Head of caudate nucleus (tissue), 42 donors: ENCODE data around the gene FGGY.
A peak's percentile ranks its signal among the peaks of the same experiment; 100 is the strongest.

ENCODE experiments used
- DNase-seq, 42 donors: peaks; one replicate each; pipeline versions ENCODE4 v3.0.0 to v3.0.0-alpha.2; 2020 to 2021; ENCODE audit warnings: mixed read lengths in 7 of 42
- intact Hi-C: fragments of 100-400 bp; cut with DNase I; formaldehyde crosslinking; loops from one replicate; pipeline ENCODE4 v1.15.0; 2022

The FGGY gene

GRCh38 chr1:59282951-59283350 lies 13.9 kb upstream of the FGGY start:
- intact Hi-C loops = no loop called here
- DNase-seq = no peak

GRCh38 chr1:59285691-59286090 lies 11.2 kb upstream of the FGGY start:
- intact Hi-C loops = no loop called here
- no peak for DNase-seq

GRCh38 chr1:59288046-59288445 lies 8.8 kb upstream of the FGGY start:
- DNase-seq = no peak
- intact Hi-C loops = no loop called here

- DNase-seq = no peak
- intact Hi-C loops = no loop called here
These were observed 7.3 kb upstream of the FGGY start for GRCh38 chr1:59289570-59289969.

- intact Hi-C loops = loop anchor here (10.0 kb wide), 1 partner anchor 404 kb away; no protein-coding TSS in a partner anchor
- DNase-seq = no peak
These were observed 6.5 kb upstream of the FGGY start for GRCh38 chr1:59290193-59290949.

GRCh38 chr1:59291561-59291960 lies 5.3 kb upstream of the FGGY start:
- intact Hi-C loops = loop anchor here (10.0 kb wide), 1 partner anchor 403 kb away; no protein-coding TSS in a partner anchor
- DNase-seq = no peak

GRCh38 chr1:59292562-59292961 lies 4.3 kb upstream of the FGGY start:
- peak in 17 of 42 donors; percentile 9 to 53 (median 37) for DNase-seq
- intact Hi-C loops = loop anchor here (10.0 kb wide), 1 partner anchor 402 kb away; no protein-coding TSS in a partner anchor

- intact Hi-C loops = loop anchor here (10.0 kb wide), 1 partner anchor 402 kb away; no protein-coding TSS in a partner anchor
- DNase-seq = no peak
These were observed 3.7 kb upstream of the FGGY start for GRCh38 chr1:59293206-59293605.

- intact Hi-C loops = loop anchor here (10.0 kb wide), 1 partner anchor 401 kb away; no protein-coding TSS in a partner anchor
- no peak for DNase-seq
These were observed 3.0 kb upstream of the FGGY start for GRCh38 chr1:59293849-59294248.

- intact Hi-C loops = loop anchor here (10.0 kb wide), 1 partner anchor 400 kb away; no protein-coding TSS in a partner anchor
- no peak for DNase-seq
These were observed 2.5 kb upstream of the FGGY start for GRCh38 chr1:59294423-59294822.

- DNase-seq = no peak
- intact Hi-C loops = loop anchor here (10.0 kb wide), 1 partner anchor 399 kb away; no protein-coding TSS in a partner anchor
These were observed 1.3 kb upstream of the FGGY start for GRCh38 chr1:59295618-59296017.

- DNase-seq = no peak
- intact Hi-C loops = loop anchor here (10.0 kb wide), 1 partner anchor 397 kb away; no protein-coding TSS in a partner anchor
These were observed 1.2 kb downstream of the FGGY start for GRCh38 chr1:59298026-59298583.

GRCh38 chr1:59298710-59299346 lies 1.9 kb downstream of the FGGY start:
- DNase-seq = no peak
- intact Hi-C loops = loop anchor here (10.0 kb wide), 1 partner anchor 396 kb away; no protein-coding TSS in a partner anchor

GRCh38 chr1:59299670-59300069 lies 2.8 kb downstream of the FGGY start:
- peak in 16 of 42 donors; percentile 7 to 57 (median 27) for DNase-seq
- intact Hi-C loops = loop anchor here (10.0 kb wide), 1 partner anchor 395 kb away; no protein-coding TSS in a partner anchor

GRCh38 chr1:59302297-59302696 lies 5.4 kb downstream of the FGGY start:
- intact Hi-C loops = no loop called here
- no peak for DNase-seq

- intact Hi-C loops = no loop called here
- no peak for DNase-seq
These were observed 6.0 kb downstream of the FGGY start for GRCh38 chr1:59302871-59303270.

- intact Hi-C loops = no loop called here
These were observed 8.3 kb downstream of the FGGY start for GRCh38 chr1:59305188-59305587.

GRCh38 chr1:59307591-59307990 lies 10.7 kb downstream of the FGGY start:
- no peak for DNase-seq
- intact Hi-C loops = no loop called here

More at GRCh38 chr1:59305188-59305587, 8.3 kb downstream of the FGGY start:
- DNase-seq = no peak

- intact Hi-C loops = no loop called here
These were observed 11.9 kb downstream of the FGGY start for GRCh38 chr1:59308839-59309238.

GRCh38 chr1:59309392-59309791 lies 12.5 kb downstream of the FGGY start:
- intact Hi-C loops = no loop called here

More at GRCh38 chr1:59308839-59309238, 11.9 kb downstream of the FGGY start:
- DNase-seq = no peak

More at GRCh38 chr1:59309392-59309791, 12.5 kb downstream of the FGGY start:
- no peak for DNase-seq
